Sigmoid colon (tissue), 7 donors: ENCODE measurements around the gene MRC2. TPM values are rescaled to one million over a fixed set of nuclear protein-coding genes. Genes with fewer than 3 reads are reported as not detected.

Experiments
- DNase-seq: peaks from one replicate; pipeline ENCODE4 v3.0.0-alpha.2; 2019
- H3K27ac ChIP-seq, 4 donors: fragments of 200-600 bp; sonication (generic); one replicate each; pipeline ENCODE4 v1.5.1; 2016 to 2019; ENCODE audit warnings: mild to moderate bottlenecking in 1 of 4
- H3K27me3 ChIP-seq, 3 donors: fragments of 200-600 bp; sonication (generic); one replicate each; pipeline ENCODE4 v1.5.1; 2019; ENCODE audit warnings: mild to moderate bottlenecking in 1 of 3
- H3K36me3 ChIP-seq, 4 donors: fragments of 200-600 bp; sonication (generic); one replicate each; pipeline ENCODE4 v1.5.1; 2016 to 2019
- H3K4me1 ChIP-seq, 4 donors: fragments of 200-600 bp; sonication (generic); one replicate each; pipeline ENCODE4 v1.5.1; 2017 to 2019
- H3K4me3 ChIP-seq, 4 donors: fragments of 200-600 bp; sonication (generic); one replicate each; pipeline ENCODE4 v1.5.1; 2017 to 2019; ENCODE audit warnings: mild to moderate bottlenecking in 2 of 4, moderate library complexity in 1 of 4
- H3K9me3 ChIP-seq, 4 donors: fragments of 200-600 bp in 3 of 4; sonication (generic) in 3 of 4; one replicate each; pipeline versions ENCODE4 v1.5.1 to v1.6.1; 2013 to 2019
- CTCF ChIP-seq, 4 experiments: fragments of 450-650 bp in 3 of 4; fragments of 200-600 bp in 1 of 4; IDR thresholded peaks; one replicate each; pipeline ENCODE4 v1.5.1; 2016 to 2019; ENCODE audit warnings: antibody characterized with exemption in 4 of 4, mild to moderate bottlenecking in 3 of 4, moderate library complexity in 2 of 4
- EP300 ChIP-seq, 4 donors: sonication (generic); formaldehyde crosslinking; IDR thresholded peaks; one replicate each; pipeline ENCODE4 v1.6.1; 2017; ENCODE audit warnings: antibody characterized with exemption in 4 of 4
- POLR2A ChIP-seq, 2 donors: fragments of 450-650 bp; IDR thresholded peaks; one replicate each; pipeline ENCODE4 v1.6.1; 2016; ENCODE audit warnings: antibody characterized with exemption in 2 of 2, mild to moderate bottlenecking in 2 of 2, moderate library complexity in 2 of 2
- POLR2AphosphoS5 ChIP-seq, 4 donors: sonication (generic); formaldehyde crosslinking; IDR thresholded peaks; one replicate each; pipeline ENCODE4 v1.6.1; 2017; ENCODE audit warnings: antibody characterized with exemption in 4 of 4
- WGBS, 2 donors: extraction: QIAGEN DNeasy Blood & Tissue Kit; methylation state at CpG; one replicate each; pipeline ENCODE4 v1.1.7; 2013; 5-methylcytosine and 5-hydroxymethylcytosine counted together
- intact Hi-C: fragments of 100-400 bp; cut with DNase I; formaldehyde crosslinking; loops from one replicate; pipeline ENCODE4 v1.15.1; 2023
- polyA plus RNA-seq, 3 donors: library from polyadenylated mRNA; stranded (reverse); fragments of 200-250 nt; gene quantifications; one replicate each; pipeline ENCODE4 v1.2.3, GENCODE V29; 2013
- total RNA-seq, 4 donors: library from RNA; depleted of rRNA; stranded (reverse); fragments of >200 nt; gene quantifications; one replicate each; pipeline ENCODE4 v1.1.0, GENCODE V29; 2016
- donor health status: healthy with polysubstance abuse.
- donor health status: Bipolar disorder and iron deficiency.
- donor health status: healthy.

MRC2 gene
- total and polyA plus RNA-seq, 7 donors = 2.5 to 94.4 (median 19.6) TPM

- no peaks in the 10 kb centered on the region for H3K36me3 ChIP-seq
- intact Hi-C loops = no loop called here
- TF ChIP-seq POLR2A (IDR thresholded peaks at IDR 0.05) (no peak), EP300 (IDR thresholded peaks at IDR 0.05) (no peak)
- DNase-seq = no peak
- H3K9me3 ChIP-seq = peaks cover 0 to 4% (median 1%) of the 10 kb centered on the region in 4 donors
- H3K27ac ChIP-seq = no peak overlapping the region
- H3K4me1 ChIP-seq = no peaks in the 10 kb centered on the region
- no peaks in the 10 kb centered on the region for H3K27me3 ChIP-seq
- H3K4me3 ChIP-seq = no peak overlapping the region
- 92 to 96% methylated on average over 1 of the region's 1 CpG for WGBS, 2 donors
Observed at GRCh38 chr17:62661337-62661736, 33.9 kb downstream of the MRC2 start.

GRCh38 chr17:62662855-62663254, 35.4 kb downstream of the MRC2 start:
- Histone ChIP-seq H3K36me3 (no peaks in the 10 kb centered on the region), H3K27me3 (no peaks in the 10 kb centered on the region), H3K4me1 (no peaks in the 10 kb centered on the region), H3K4me3 (no peak overlapping the region), H3K9me3 (peaks cover 0 to 4% (median 1%) of the 10 kb centered on the region in 4 donors), H3K27ac (no peak overlapping the region)
- DNase-seq = no peak
- WGBS, 2 donors = 73 to 85% methylated on average over 6 of the region's 6 CpGs
- TF ChIP-seq CTCF (IDR thresholded peaks at IDR 0.05) (no peak), POLR2AphosphoS5 (IDR thresholded peaks at IDR 0.05) (no peak), EP300 (IDR thresholded peaks at IDR 0.05) (no peak)
- intact Hi-C loops = no loop called here

- DNase-seq = no peak
- intact Hi-C loops = no loop called here
- H3K4me1 ChIP-seq = no peaks in the 10 kb centered on the region
- WGBS, 2 donors = 46 to 77% methylated on average over 6 of the region's 6 CpGs
- no peaks in the 10 kb centered on the region for H3K27me3 ChIP-seq
- no peak for TF ChIP-seq CTCF (IDR thresholded peaks at IDR 0.05)
- TF ChIP-seq POLR2AphosphoS5 (IDR thresholded peaks at IDR 0.05) = no peak
- no peak for TF ChIP-seq POLR2A (IDR thresholded peaks at IDR 0.05)
- no peak for TF ChIP-seq EP300 (IDR thresholded peaks at IDR 0.05)
- H3K36me3 ChIP-seq = no peaks in the 10 kb centered on the region
- no peak overlapping the region for H3K27ac ChIP-seq
- peaks cover 0 to 4% (median 1%) of the 10 kb centered on the region in 4 donors for H3K9me3 ChIP-seq
- H3K4me3 ChIP-seq = no peak overlapping the region
Observed at GRCh38 chr17:62663304-62663703, 35.8 kb downstream of the MRC2 start.

GRCh38 chr17:62664336-62665120, 37.1 kb downstream of the MRC2 start:
- H3K4me1 ChIP-seq = no peaks in the 10 kb centered on the region
- intact Hi-C loops = no loop called here
- peaks cover 0 to 4% (median 1%) of the 10 kb centered on the region in 4 donors for H3K9me3 ChIP-seq
- DNase-seq = no peak
- no peak overlapping the region for H3K4me3 ChIP-seq
- WGBS, 2 donors = 94% methylated on average over 25 of the region's 25 CpGs
- TF ChIP-seq POLR2AphosphoS5 (IDR thresholded peaks at IDR 0.05) = no peak
- no peak for TF ChIP-seq CTCF (IDR thresholded peaks at IDR 0.05)
- no peak for TF ChIP-seq POLR2A (IDR thresholded peaks at IDR 0.05)
- no peak for TF ChIP-seq EP300 (IDR thresholded peaks at IDR 0.05)
- H3K27ac ChIP-seq = no peak overlapping the region
- no peaks in the 10 kb centered on the region for H3K36me3 ChIP-seq
- H3K27me3 ChIP-seq = no peaks in the 10 kb centered on the region

- no peaks in the 10 kb centered on the region for H3K4me1 ChIP-seq
- whole genome bisulfite sequencing, 2 donors = 90 to 93% methylated on average over 3 of the region's 3 CpGs
- no peaks in the 10 kb centered on the region for H3K36me3 ChIP-seq
- H3K9me3 ChIP-seq = peaks cover 0 to 2% (median 0%) of the 10 kb centered on the region in 4 donors
- no peak overlapping the region for H3K4me3 ChIP-seq
- no peaks in the 10 kb centered on the region for H3K27me3 ChIP-seq
- no peak overlapping the region for H3K27ac ChIP-seq
- intact Hi-C loops = no loop called here
- TF ChIP-seq POLR2AphosphoS5 (IDR thresholded peaks at IDR 0.05) = no peak
- no peak for TF ChIP-seq CTCF (IDR thresholded peaks at IDR 0.05)
- TF ChIP-seq EP300 (IDR thresholded peaks at IDR 0.05) = no peak
- no peak for TF ChIP-seq POLR2A (IDR thresholded peaks at IDR 0.05)
- DNase-seq = no peak
Observed at GRCh38 chr17:62665599-62665998, 38.1 kb downstream of the MRC2 start.
